ENCODE measurements around the gene SCARB1.

DNA sequence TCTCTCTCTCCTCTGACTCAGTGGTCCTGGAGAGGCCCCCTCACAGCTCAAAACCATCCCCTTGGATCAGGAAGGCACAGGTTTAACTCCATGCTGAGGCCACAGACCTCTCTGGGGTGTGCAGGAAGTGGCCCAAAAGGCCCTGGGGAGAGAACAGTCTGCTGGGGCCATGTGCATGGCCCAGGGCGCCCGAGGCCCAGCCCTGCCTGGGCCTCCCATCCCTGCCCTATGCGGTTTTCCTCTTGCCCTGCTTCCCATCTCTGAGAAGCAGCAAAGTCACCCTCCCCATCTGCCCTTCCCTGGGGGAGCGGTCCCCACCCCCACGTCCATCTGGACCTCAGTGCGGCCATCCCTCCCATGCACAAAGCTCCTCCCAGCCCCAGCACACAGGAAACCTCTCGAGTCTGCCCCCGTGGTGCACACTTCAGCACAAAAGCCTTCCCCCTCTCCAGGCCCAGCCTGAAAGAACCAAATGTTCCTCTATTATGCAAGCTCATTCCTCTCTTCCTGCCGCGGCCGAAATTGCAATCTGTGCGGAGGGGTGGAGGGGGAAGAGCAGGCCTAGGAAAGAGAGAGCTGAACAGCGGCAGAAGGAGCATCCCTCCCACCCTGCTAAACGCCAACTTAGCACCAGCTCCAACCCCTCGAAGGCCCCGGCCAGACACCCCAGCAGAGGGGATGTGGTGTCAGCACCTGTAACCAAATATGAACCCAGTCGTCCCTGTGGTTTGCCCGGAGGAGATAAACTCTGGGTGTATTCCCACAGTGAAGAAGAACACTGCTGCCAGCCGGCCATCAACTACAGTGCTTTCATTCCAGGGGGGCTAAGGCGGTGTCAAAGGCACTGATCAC, 108.5 kb downstream of the SCARB1 start:
- TF ChIP-seq, protein P1, sequence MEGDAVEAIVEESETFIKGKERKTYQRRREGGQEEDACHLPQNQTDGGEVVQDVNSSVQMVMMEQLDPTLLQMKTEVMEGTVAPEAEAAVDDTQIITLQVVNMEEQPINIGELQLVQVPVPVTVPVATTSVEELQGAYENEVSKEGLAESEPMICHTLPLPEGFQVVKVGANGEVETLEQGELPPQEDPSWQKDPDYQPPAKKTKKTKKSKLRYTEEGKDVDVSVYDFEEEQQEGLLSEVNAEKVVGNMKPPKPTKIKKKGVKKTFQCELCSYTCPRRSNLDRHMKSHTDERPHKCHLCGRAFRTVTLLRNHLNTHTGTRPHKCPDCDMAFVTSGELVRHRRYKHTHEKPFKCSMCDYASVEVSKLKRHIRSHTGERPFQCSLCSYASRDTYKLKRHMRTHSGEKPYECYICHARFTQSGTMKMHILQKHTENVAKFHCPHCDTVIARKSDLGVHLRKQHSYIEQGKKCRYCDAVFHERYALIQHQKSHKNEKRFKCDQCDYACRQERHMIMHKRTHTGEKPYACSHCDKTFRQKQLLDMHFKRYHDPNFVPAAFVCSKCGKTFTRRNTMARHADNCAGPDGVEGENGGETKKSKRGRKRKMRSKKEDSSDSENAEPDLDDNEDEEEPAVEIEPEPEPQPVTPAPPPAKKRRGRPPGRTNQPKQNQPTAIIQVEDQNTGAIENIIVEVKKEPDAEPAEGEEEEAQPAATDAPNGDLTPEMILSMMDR (conservative IDR thresholded peaks at IDR 0.05; ENCODE audit: low read depth in 2 of 2): no peak
- no peak for TF ChIP-seq JUNB (IDR thresholded peaks at IDR 0.05; ENCODE audit: unreplicated experiment)
- TF ChIP-seq, protein P2, sequence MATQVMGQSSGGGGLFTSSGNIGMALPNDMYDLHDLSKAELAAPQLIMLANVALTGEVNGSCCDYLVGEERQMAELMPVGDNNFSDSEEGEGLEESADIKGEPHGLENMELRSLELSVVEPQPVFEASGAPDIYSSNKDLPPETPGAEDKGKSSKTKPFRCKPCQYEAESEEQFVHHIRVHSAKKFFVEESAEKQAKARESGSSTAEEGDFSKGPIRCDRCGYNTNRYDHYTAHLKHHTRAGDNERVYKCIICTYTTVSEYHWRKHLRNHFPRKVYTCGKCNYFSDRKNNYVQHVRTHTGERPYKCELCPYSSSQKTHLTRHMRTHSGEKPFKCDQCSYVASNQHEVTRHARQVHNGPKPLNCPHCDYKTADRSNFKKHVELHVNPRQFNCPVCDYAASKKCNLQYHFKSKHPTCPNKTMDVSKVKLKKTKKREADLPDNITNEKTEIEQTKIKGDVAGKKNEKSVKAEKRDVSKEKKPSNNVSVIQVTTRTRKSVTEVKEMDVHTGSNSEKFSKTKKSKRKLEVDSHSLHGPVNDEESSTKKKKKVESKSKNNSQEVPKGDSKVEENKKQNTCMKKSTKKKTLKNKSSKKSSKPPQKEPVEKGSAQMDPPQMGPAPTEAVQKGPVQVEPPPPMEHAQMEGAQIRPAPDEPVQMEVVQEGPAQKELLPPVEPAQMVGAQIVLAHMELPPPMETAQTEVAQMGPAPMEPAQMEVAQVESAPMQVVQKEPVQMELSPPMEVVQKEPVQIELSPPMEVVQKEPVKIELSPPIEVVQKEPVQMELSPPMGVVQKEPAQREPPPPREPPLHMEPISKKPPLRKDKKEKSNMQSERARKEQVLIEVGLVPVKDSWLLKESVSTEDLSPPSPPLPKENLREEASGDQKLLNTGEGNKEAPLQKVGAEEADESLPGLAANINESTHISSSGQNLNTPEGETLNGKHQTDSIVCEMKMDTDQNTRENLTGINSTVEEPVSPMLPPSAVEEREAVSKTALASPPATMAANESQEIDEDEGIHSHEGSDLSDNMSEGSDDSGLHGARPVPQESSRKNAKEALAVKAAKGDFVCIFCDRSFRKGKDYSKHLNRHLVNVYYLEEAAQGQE (IDR thresholded peaks at IDR 0.05; ENCODE audit: unreplicated experiment): no peak
- TF ChIP-seq EZH2phosphoT487 (IDR thresholded peaks at IDR 0.05; ENCODE audit: unreplicated experiment): no peak
- TF ChIP-seq EZH2 (IDR thresholded peaks at IDR 0.05; ENCODE audit: low read depth, unreplicated experiment): no peak
- TF ChIP-seq ZNF331 (CRISPR knock-in tag; IDR thresholded peaks at IDR 0.05; ENCODE audit: low read depth): no peak
- no peak for TF ChIP-seq POLR2AphosphoS5 (IDR thresholded peaks at IDR 0.05; ENCODE audit: low read depth)
- TF ChIP-seq CREB1 (CRISPR knock-in tag; IDR thresholded peaks at IDR 0.05; ENCODE audit: low read depth): no peak
- TF ChIP-seq, protein P3, sequence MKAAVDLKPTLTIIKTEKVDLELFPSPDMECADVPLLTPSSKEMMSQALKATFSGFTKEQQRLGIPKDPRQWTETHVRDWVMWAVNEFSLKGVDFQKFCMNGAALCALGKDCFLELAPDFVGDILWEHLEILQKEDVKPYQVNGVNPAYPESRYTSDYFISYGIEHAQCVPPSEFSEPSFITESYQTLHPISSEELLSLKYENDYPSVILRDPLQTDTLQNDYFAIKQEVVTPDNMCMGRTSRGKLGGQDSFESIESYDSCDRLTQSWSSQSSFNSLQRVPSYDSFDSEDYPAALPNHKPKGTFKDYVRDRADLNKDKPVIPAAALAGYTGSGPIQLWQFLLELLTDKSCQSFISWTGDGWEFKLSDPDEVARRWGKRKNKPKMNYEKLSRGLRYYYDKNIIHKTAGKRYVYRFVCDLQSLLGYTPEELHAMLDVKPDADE (IDR thresholded peaks at IDR 0.05): no peak
- no peak for TF ChIP-seq NANOG (IDR thresholded peaks at IDR 0.05; ENCODE audit: borderline replicate concordance)
- TF ChIP-seq, protein P4, sequence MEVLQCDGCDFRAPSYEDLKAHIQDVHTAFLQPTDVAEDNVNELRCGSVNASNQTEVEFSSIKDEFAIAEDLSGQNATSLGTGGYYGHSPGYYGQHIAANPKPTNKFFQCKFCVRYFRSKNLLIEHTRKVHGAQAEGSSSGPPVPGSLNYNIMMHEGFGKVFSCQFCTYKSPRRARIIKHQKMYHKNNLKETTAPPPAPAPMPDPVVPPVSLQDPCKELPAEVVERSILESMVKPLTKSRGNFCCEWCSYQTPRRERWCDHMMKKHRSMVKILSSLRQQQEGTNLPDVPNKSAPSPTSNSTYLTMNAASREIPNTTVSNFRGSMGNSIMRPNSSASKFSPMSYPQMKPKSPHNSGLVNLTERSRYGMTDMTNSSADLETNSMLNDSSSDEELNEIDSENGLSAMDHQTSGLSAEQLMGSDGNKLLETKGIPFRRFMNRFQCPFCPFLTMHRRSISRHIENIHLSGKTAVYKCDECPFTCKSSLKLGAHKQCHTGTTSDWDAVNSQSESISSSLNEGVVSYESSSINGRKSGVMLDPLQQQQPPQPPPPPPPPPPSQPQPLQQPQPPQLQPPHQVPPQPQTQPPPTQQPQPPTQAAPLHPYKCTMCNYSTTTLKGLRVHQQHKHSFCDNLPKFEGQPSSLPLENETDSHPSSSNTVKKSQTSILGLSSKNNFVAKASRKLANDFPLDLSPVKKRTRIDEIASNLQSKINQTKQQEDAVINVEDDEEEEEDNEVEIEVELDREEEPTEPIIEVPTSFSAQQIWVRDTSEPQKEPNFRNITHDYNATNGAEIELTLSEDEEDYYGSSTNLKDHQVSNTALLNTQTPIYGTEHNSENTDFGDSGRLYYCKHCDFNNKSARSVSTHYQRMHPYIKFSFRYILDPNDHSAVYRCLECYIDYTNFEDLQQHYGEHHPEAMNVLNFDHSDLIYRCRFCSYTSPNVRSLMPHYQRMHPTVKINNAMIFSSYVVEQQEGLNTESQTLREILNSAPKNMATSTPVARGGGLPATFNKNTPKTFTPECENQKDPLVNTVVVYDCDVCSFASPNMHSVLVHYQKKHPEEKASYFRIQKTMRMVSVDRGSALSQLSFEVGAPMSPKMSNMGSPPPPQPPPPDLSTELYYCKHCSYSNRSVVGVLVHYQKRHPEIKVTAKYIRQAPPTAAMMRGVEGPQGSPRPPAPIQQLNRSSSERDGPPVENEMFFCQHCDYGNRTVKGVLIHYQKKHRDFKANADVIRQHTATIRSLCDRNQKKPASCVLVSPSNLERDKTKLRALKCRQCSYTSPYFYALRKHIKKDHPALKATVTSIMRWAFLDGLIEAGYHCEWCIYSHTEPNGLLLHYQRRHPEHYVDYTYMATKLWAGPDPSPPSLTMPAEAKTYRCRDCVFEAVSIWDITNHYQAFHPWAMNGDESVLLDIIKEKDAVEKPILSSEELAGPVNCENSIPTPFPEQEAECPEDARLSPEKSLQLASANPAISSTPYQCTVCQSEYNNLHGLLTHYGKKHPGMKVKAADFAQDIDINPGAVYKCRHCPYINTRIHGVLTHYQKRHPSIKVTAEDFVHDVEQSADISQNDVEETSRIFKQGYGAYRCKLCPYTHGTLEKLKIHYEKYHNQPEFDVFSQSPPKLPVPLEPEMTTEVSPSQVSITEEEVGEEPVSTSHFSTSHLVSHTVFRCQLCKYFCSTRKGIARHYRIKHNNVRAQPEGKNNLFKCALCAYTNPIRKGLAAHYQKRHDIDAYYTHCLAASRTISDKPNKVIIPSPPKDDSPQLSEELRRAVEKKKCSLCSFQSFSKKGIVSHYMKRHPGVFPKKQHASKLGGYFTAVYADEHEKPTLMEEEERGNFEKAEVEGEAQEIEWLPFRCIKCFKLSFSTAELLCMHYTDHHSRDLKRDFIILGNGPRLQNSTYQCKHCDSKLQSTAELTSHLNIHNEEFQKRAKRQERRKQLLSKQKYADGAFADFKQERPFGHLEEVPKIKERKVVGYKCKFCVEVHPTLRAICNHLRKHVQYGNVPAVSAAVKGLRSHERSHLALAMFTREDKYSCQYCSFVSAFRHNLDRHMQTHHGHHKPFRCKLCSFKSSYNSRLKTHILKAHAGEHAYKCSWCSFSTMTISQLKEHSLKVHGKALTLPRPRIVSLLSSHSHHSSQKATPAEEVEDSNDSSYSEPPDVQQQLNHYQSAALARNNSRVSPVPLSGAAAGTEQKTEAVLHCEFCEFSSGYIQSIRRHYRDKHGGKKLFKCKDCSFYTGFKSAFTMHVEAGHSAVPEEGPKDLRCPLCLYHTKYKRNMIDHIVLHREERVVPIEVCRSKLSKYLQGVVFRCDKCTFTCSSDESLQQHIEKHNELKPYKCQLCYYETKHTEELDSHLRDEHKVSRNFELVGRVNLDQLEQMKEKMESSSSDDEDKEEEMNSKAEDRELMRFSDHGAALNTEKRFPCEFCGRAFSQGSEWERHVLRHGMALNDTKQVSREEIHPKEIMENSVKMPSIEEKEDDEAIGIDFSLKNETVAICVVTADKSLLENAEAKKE (CRISPR knock-in tag; IDR thresholded peaks at IDR 0.05): no peak
- no peak for TF ChIP-seq ZNF114 (CRISPR knock-in tag; IDR thresholded peaks at IDR 0.05)
- TF ChIP-seq STAT1 (IDR thresholded peaks at IDR 0.05; ENCODE audit: unreplicated experiment): no peak

All from GM23338 (cell line).